Measurements from ENCODE around the gene ATXN7L1. TPM values are rescaled to one million over a fixed set of nuclear protein-coding genes. Genes with fewer than 3 reads are reported as not detected.

Gene ATXN7L1
- total RNA-seq, 4 donors from 2014 or later, result 12.3 to 28.8 (median 21.0) TPM

- Histone ChIP-seq H3K4me3 (no peak overlapping the region), H3K4me1 (peaks cover 0 to 43% (median 4%) of the 10 kb centered on the region in 4 donors), H3K27me3 (no peaks in the 10 kb centered on the region), H3K36me3 (no peaks in the 10 kb centered on the region), H3K9me3 (no peaks in the 10 kb centered on the region), H3K27ac (no peak overlapping the region)
- TF ChIP-seq POLR2A (IDR thresholded peaks at IDR 0.05) (no peak), CTCF (IDR thresholded peaks at IDR 0.05) (no peak), EP300 (IDR thresholded peaks at IDR 0.05; ENCODE audit: low read depth) (no peak), POLR2AphosphoS5 (IDR thresholded peaks at IDR 0.05) (no peak)
- intact Hi-C loops (cut with DNase I; ENCODE audit: low total_unique reads) (no loop called here), in situ Hi-C loops (cut with MboI; ENCODE audit: low pct_ligation_motif_present in 1 of 4, low pct_unique_long_range_greater_than_20kb in 1 of 4, low sequenced_read_pairs in 3 of 4) (no loop called here)
- DNase-seq, result no peak
- 88 to 100% methylated on average over 1 of the region's 1 CpG for WGBS, 2 donors (ENCODE audit: low coverage in 1 of 2)
These were observed 51.0 kb downstream of the ATXN7L1 start for GRCh38 chr7:105825371-105825770.

- Histone ChIP-seq H3K27me3 (no peaks in the 10 kb centered on the region), H3K4me1 (peaks cover 0 to 23% (median 4%) of the 10 kb centered on the region in 4 donors), H3K9me3 (no peaks in the 10 kb centered on the region), H3K4me3 (no peak overlapping the region), H3K36me3 (no peaks in the 10 kb centered on the region), H3K27ac (no peak overlapping the region)
- intact Hi-C loops (cut with DNase I; ENCODE audit: low total_unique reads), result no loop called here
- DNase-seq, result no peak
- in situ Hi-C loops (cut with MboI; ENCODE audit: low pct_ligation_motif_present in 1 of 4, low pct_unique_long_range_greater_than_20kb in 1 of 4, low sequenced_read_pairs in 3 of 4), result no loop called here
- 95 to 100% methylated on average over 1 of the region's 1 CpG for WGBS, 2 donors (ENCODE audit: low coverage in 1 of 2)
- no peak for TF ChIP-seq POLR2AphosphoS5 (IDR thresholded peaks at IDR 0.05)
These were observed 53.6 kb downstream of the ATXN7L1 start for GRCh38 chr7:105822806-105823205.

- no peaks in the 10 kb centered on the region for H3K27me3 ChIP-seq
- H3K9me3 ChIP-seq, result no peaks in the 10 kb centered on the region
- no peak for DNase-seq
- H3K36me3 ChIP-seq, result no peaks in the 10 kb centered on the region
- in situ Hi-C loops (cut with MboI; ENCODE audit: low pct_ligation_motif_present in 1 of 4, low pct_unique_long_range_greater_than_20kb in 1 of 4, low sequenced_read_pairs in 3 of 4), result no loop called here
- peaks cover 0 to 11% (median under 1%) of the 10 kb centered on the region in 4 donors for H3K4me1 ChIP-seq
- no peak overlapping the region for H3K27ac ChIP-seq
- TF ChIP-seq POLR2A (IDR thresholded peaks at IDR 0.05) (no peak), EP300 (IDR thresholded peaks at IDR 0.05; ENCODE audit: low read depth) (no peak), CTCF (IDR thresholded peaks at IDR 0.05) (no peak), POLR2AphosphoS5 (IDR thresholded peaks at IDR 0.05) (no peak)
- intact Hi-C loops (cut with DNase I; ENCODE audit: low total_unique reads), result no loop called here
- 88 to 90% methylated on average over 4 of the region's 4 CpGs for WGBS, 2 donors (ENCODE audit: low coverage in 1 of 2)
- no peak overlapping the region for H3K4me3 ChIP-seq
These were observed 54.9 kb downstream of the ATXN7L1 start for GRCh38 chr7:105821527-105821926.

GRCh38 chr7:105820363-105821066, 55.9 kb downstream of the ATXN7L1 start:
- H3K4me3 ChIP-seq, result no peak overlapping the region
- intact Hi-C loops (cut with DNase I; ENCODE audit: low total_unique reads), result no loop called here
- H3K27ac ChIP-seq, result no peak overlapping the region
- H3K36me3 ChIP-seq, result no peaks in the 10 kb centered on the region
- no peaks in the 10 kb centered on the region for H3K27me3 ChIP-seq
- no peak for TF ChIP-seq POLR2AphosphoS5 (IDR thresholded peaks at IDR 0.05)
- TF ChIP-seq EP300 (IDR thresholded peaks at IDR 0.05; ENCODE audit: low read depth), result no peak
- TF ChIP-seq POLR2A (IDR thresholded peaks at IDR 0.05), result no peak
- no peak for TF ChIP-seq CTCF (IDR thresholded peaks at IDR 0.05)
- DNase-seq, result no peak
- whole genome bisulfite sequencing, 2 donors (ENCODE audit: low coverage in 1 of 2), result 91 to 100% methylated on average over 3 to 5 of the region's 5 CpGs
- in situ Hi-C loops (cut with MboI; ENCODE audit: low pct_ligation_motif_present in 1 of 4, low pct_unique_long_range_greater_than_20kb in 1 of 4, low sequenced_read_pairs in 3 of 4), result no loop called here
- no peaks in the 10 kb centered on the region for H3K9me3 ChIP-seq
- peaks cover 0 to 2% (median 0%) of the 10 kb centered on the region in 4 donors for H3K4me1 ChIP-seq

- whole genome bisulfite sequencing, 2 donors (ENCODE audit: low coverage in 1 of 2), result 97 to 100% methylated on average over 6 to 18 of the region's 18 CpGs
- intact Hi-C loops (cut with DNase I; ENCODE audit: low total_unique reads) (no loop called here), in situ Hi-C loops (cut with MboI; ENCODE audit: low pct_ligation_motif_present in 1 of 4, low pct_unique_long_range_greater_than_20kb in 1 of 4, low sequenced_read_pairs in 3 of 4) (no loop called here)
- no peak for TF ChIP-seq EP300 (IDR thresholded peaks at IDR 0.05; ENCODE audit: low read depth)
- no peak for TF ChIP-seq POLR2AphosphoS5 (IDR thresholded peaks at IDR 0.05)
- no peak for TF ChIP-seq CTCF (IDR thresholded peaks at IDR 0.05)
- TF ChIP-seq POLR2A (IDR thresholded peaks at IDR 0.05), result no peak
- Histone ChIP-seq H3K9me3 (no peaks in the 10 kb centered on the region), H3K27me3 (no peaks in the 10 kb centered on the region), H3K27ac (no peak overlapping the region), H3K4me3 (no peak overlapping the region), H3K4me1 (no peaks in the 10 kb centered on the region), H3K36me3 (no peaks in the 10 kb centered on the region)
- no peak for DNase-seq
These were observed 56.8 kb downstream of the ATXN7L1 start for GRCh38 chr7:105819559-105819958.
